WERI-Rb-1 (cell line): ENCODE results near the gene FHAD1.

ENCODE experiments used
- DNase-seq: peaks from one replicate; pipeline ENCODE4 v3.0.0-alpha.2; 2020
- H3K27ac ChIP-seq: fragments of 250-450 bp; sonication (Bioruptor Pico); 2 replicates; pipeline ENCODE4 v1.5.1; 2020; ENCODE audit warnings: mild to moderate bottlenecking, moderate library complexity
- H3K27me3 ChIP-seq: fragments of 250-450 bp; sonication (Bioruptor Pico); 2 replicates; pipeline ENCODE4 v1.5.1; 2021; ENCODE audit warnings: mild to moderate bottlenecking, low read depth, moderate library complexity; ENCODE audit not compliant: insufficient read depth, severe bottlenecking
- H3K36me3 ChIP-seq: fragments of 250-450 bp; sonication (Bioruptor Pico); 2 replicates; pipeline ENCODE4 v1.5.1; 2020; ENCODE audit warnings: mild to moderate bottlenecking, moderate library complexity
- H3K4me3 ChIP-seq: 2 replicates; pipeline ENCODE4 v1.5.1; 2011; ENCODE audit warnings: low read depth, mild to moderate bottlenecking, control low read depth, low read length
- H3K9me3 ChIP-seq: fragments of 250-450 bp; sonication (Bioruptor Pico); 2 replicates; pipeline ENCODE4 v1.5.1; 2021; ENCODE audit warnings: mild to moderate bottlenecking, moderate library complexity; ENCODE audit not compliant: severe bottlenecking
- CTCF ChIP-seq: IDR thresholded peaks from 2 replicates; pipeline ENCODE4 v1.5.1; 2011; ENCODE audit warnings: low read depth, mild to moderate bottlenecking, control low read depth, inconsistent platforms, low read length

FHAD1 gene

GRCh38 chr1:15325375-15326085 is 78.5 kb downstream of the FHAD1 start:
- Histone ChIP-seq H3K27me3 (no peaks in the 10 kb centered on the region), H3K27ac (no peak overlapping the region; the same call in 1 of the 2 replicates), H3K9me3 (no peaks in the 10 kb centered on the region), H3K36me3 (no peaks in the 10 kb centered on the region), H3K4me3 (no peak overlapping the region)
- 0 out of 2 replicates have a peak, but pooled peaks have one; percentile 20 for TF ChIP-seq CTCF
- no peak for DNase-seq

- DNase-seq = no peak
- no peaks in the 10 kb centered on the region for H3K36me3 ChIP-seq
- H3K4me3 ChIP-seq = no peak overlapping the region
- no peak for TF ChIP-seq CTCF
- H3K27ac ChIP-seq = no peak overlapping the region
- no peaks in the 10 kb centered on the region for H3K9me3 ChIP-seq
- H3K27me3 ChIP-seq = no peaks in the 10 kb centered on the region
These were observed 79.9 kb downstream of the FHAD1 start for GRCh38 chr1:15326691-15327588.

- Histone ChIP-seq H3K4me3 (no peak overlapping the region), H3K36me3 (no peaks in the 10 kb centered on the region), H3K27me3 (no peaks in the 10 kb centered on the region), H3K27ac (no peak overlapping the region), H3K9me3 (no peaks in the 10 kb centered on the region)
- no peak for DNase-seq
- no peak for TF ChIP-seq CTCF
These were observed 81.5 kb downstream of the FHAD1 start for GRCh38 chr1:15328351-15329103.

- DNase-seq = no peak
- no peak overlapping the region for H3K27ac ChIP-seq
- H3K9me3 ChIP-seq = no peaks in the 10 kb centered on the region
- no peak for TF ChIP-seq CTCF
- H3K4me3 ChIP-seq = no peak overlapping the region
- no peaks in the 10 kb centered on the region for H3K36me3 ChIP-seq
- no peaks in the 10 kb centered on the region for H3K27me3 ChIP-seq
These were observed 82.2 kb downstream of the FHAD1 start for GRCh38 chr1:15329104-15329820.

GRCh38 chr1:15330028-15330427 is 83.0 kb downstream of the FHAD1 start:
- no peak for DNase-seq
- H3K36me3 ChIP-seq = no peaks in the 10 kb centered on the region
- H3K4me3 ChIP-seq = no peak overlapping the region
- no peaks in the 10 kb centered on the region for H3K9me3 ChIP-seq
- no peak for TF ChIP-seq CTCF
- H3K27ac ChIP-seq = no peak overlapping the region
- no peaks in the 10 kb centered on the region for H3K27me3 ChIP-seq
